Testis (tissue), 3 donors: ENCODE data around the gene ARID5A. TPM values are rescaled to one million over a fixed set of nuclear protein-coding genes. Genes with fewer than 3 reads are reported as not detected.

Experiments used
- DNase-seq: peaks from one replicate; pipeline ENCODE4 v3.0.0-alpha.2; 2019
- H3K27ac ChIP-seq, 2 donors: fragments of 200-600 bp; sonication (generic); one replicate each; pipeline ENCODE4 v1.5.1; 2019
- H3K27me3 ChIP-seq: fragments of 200-600 bp; sonication (generic); one replicate; pipeline ENCODE4 v1.5.1; 2019
- H3K36me3 ChIP-seq: fragments of 200-600 bp; sonication (generic); one replicate; pipeline ENCODE4 v1.5.1; 2017; ENCODE audit warnings: low read depth; ENCODE audit errors: missing control alignments
- H3K4me1 ChIP-seq: fragments of 200-600 bp; sonication (generic); one replicate; pipeline ENCODE4 v1.5.1; 2019
- H3K4me3 ChIP-seq, 2 donors: fragments of 200-600 bp; sonication (generic); one replicate each; pipeline ENCODE4 v1.5.1; 2017 to 2019
- H3K9me3 ChIP-seq: fragments of 200-600 bp; sonication (generic); one replicate; pipeline ENCODE4 v1.5.1; 2017
- CTCF ChIP-seq, 3 experiments: fragments of 450-650 bp in 2 of 3; fragments of 200-600 bp in 1 of 3; sonication (generic) in 1 of 3; IDR thresholded peaks; one replicate each; pipeline ENCODE4 v1.5.1; 2016 to 2019; ENCODE audit warnings: antibody characterized with exemption in 3 of 3, mild to moderate bottlenecking in 2 of 3, moderate library complexity in 1 of 3
- POLR2A ChIP-seq: fragments of 450-650 bp; IDR thresholded peaks from one replicate; pipeline ENCODE4 v1.6.1; 2017; ENCODE audit warnings: antibody characterized with exemption, mild to moderate bottlenecking, moderate library complexity
- WGBS, 2 donors: methylation state at CpG; one replicate each; pipeline ENCODE4 v1.1.5; 2018; 5-methylcytosine and 5-hydroxymethylcytosine counted together
- intact Hi-C: fragments of 100-400 bp; cut with DNase I; formaldehyde crosslinking; loops from one replicate; pipeline ENCODE4 v1.15.1; 2023; ENCODE audit warnings: low total_unique reads
- polyA plus RNA-seq: library from polyadenylated mRNA; stranded (reverse); fragments of 350-450 nt; fragmentation: Illumina TruSeq; extraction: RNeasy Lipid Tissue Mini Kit (QIAGEN cat#74804); gene quantifications from one replicate; pipeline ENCODE4 v1.2.3, GENCODE V29; 2014; ENCODE audit warnings: low read depth, low replicate concordance; ENCODE audit not compliant: insufficient read depth
- total RNA-seq, 2 donors: library from RNA; depleted of rRNA; stranded (reverse); fragments of >200 nt; gene quantifications; one replicate each; pipeline ENCODE4 v1.2.3, GENCODE V29; 2016

The ARID5A gene
- total and polyA plus RNA-seq, 3 donors from 2014 or later = 20.1 to 33.7 (median 31.7) TPM

GRCh38 chr2:96535331-96535730 lies 1.2 kb upstream of the ARID5A start:
- Histone ChIP-seq H3K27ac (peak overlapping the region in 1 of 2 donors; percentile 93), H3K27me3 (no peaks in the 10 kb centered on the region), H3K9me3 (no peaks in the 10 kb centered on the region), H3K4me3 (no peak overlapping the region), H3K36me3 (no peaks in the 10 kb centered on the region), H3K4me1 (peaks cover 60% of the 10 kb centered on the region)
- TF ChIP-seq POLR2A (no peak), CTCF (IDR thresholded peaks at IDR 0.05) (no peak)
- WGBS, 2 donors = 91 to 92% methylated on average over 4 of the region's 4 CpGs
- intact Hi-C loops = no loop called here
- no peak for DNase-seq

- Histone ChIP-seq H3K4me3 (peak overlapping the region; percentile 93), H3K27me3 (no peaks in the 10 kb centered on the region), H3K9me3 (no peaks in the 10 kb centered on the region), H3K36me3 (no peaks in the 10 kb centered on the region), H3K4me1 (peaks cover 51% of the 10 kb centered on the region), H3K27ac (peak overlapping the region; percentile 88 to 92)
- TF ChIP-seq CTCF (IDR thresholded peaks at IDR 0.05) (no peak), POLR2A (no peak)
- intact Hi-C loops = no loop called here
- 0 to 1% methylated on average over 33 to 50 of the region's 61 CpGs for WGBS, 2 donors
- peak; percentile 66 for DNase-seq
Observed at GRCh38 chr2:96537066-96537733, 648 bp downstream of the ARID5A start.

GRCh38 chr2:96537734-96538486 lies 1.4 kb downstream of the ARID5A start:
- H3K4me3 ChIP-seq = peak overlapping the region; percentile 93
- H3K27ac ChIP-seq = peak overlapping the region; percentile 88 to 92
- intact Hi-C loops = no loop called here
- peaks cover 44% of the 10 kb centered on the region for H3K4me1 ChIP-seq
- TF ChIP-seq CTCF (IDR thresholded peaks at IDR 0.05) (no peak), POLR2A (no peak)
- H3K27me3 ChIP-seq = no peaks in the 10 kb centered on the region
- 27 to 28% methylated on average over 9 to 21 of the region's 36 CpGs for WGBS, 2 donors
- DNase-seq = no peak
- no peaks in the 10 kb centered on the region for H3K36me3 ChIP-seq
- no peaks in the 10 kb centered on the region for H3K9me3 ChIP-seq

- Histone ChIP-seq H3K27ac (peak overlapping the region; percentile 88 to 92), H3K4me1 (peaks cover 37% of the 10 kb centered on the region), H3K36me3 (no peaks in the 10 kb centered on the region), H3K27me3 (no peaks in the 10 kb centered on the region), H3K4me3 (peak overlapping the region in 1 of 2 donors; percentile 93), H3K9me3 (no peaks in the 10 kb centered on the region)
- WGBS, 2 donors = 29 to 55% methylated on average over 19 to 24 of the region's 24 CpGs
- TF ChIP-seq CTCF (IDR thresholded peaks at IDR 0.05) (no peak), POLR2A (no peak)
- peak; percentile 84 for DNase-seq
- intact Hi-C loops = no loop called here
Observed at GRCh38 chr2:96538487-96539214, 2.1 kb downstream of the ARID5A start.
